ENCODE data around the gene OR2W1. TPM values are rescaled to one million over a fixed set of nuclear protein-coding genes. Genes with fewer than 3 reads are reported as not detected.

Gene OR2W1, protein sequence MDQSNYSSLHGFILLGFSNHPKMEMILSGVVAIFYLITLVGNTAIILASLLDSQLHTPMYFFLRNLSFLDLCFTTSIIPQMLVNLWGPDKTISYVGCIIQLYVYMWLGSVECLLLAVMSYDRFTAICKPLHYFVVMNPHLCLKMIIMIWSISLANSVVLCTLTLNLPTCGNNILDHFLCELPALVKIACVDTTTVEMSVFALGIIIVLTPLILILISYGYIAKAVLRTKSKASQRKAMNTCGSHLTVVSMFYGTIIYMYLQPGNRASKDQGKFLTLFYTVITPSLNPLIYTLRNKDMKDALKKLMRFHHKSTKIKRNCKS
- not detected for total RNA-seq

DNA sequence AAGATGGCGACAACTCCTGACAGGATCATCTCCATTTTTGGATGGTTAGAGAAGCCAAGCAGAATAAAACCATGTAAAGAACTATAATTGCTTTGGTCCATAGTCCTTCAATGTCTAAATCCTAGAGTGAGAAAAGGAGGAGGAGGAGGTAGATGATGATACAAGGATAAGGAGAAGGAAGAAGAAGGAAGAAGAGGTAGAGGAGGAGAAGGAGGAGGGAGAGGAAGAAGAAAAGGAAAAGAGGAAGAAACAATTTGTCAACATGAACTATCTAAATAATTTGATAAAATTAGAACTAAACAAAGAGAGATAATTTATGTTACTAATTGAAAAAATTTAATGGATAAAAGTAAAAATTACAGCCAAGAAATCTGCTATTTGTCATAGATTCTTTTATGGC is at the start of gene OR2W1:
OR2W1 (minus strand) TSS at position 101 of the 400 bp plus-strand sequence; CDS start at position 101, 0 bp downstream.
- Histone ChIP-seq H3K36me3 (no peaks in the 10 kb centered on the region), H3K4me1 (no peaks in the 10 kb centered on the region), H3K9me3 (no peaks in the 10 kb centered on the region), H3K27me3 (no peaks in the 10 kb centered on the region), H3K4me3 (replicated peaks in 1 of 3) (no peak within 1 kb of the TSS), H3K27ac (no peak within 1 kb of the TSS)
- WGBS, 2 donors, result 74 to 77% methylated on average over 1 of the region's 1 CpG
- DNase-seq, result no peak
- intact Hi-C loops (cut with DNase I), result no loop called here
- TF ChIP-seq, protein P1, sequence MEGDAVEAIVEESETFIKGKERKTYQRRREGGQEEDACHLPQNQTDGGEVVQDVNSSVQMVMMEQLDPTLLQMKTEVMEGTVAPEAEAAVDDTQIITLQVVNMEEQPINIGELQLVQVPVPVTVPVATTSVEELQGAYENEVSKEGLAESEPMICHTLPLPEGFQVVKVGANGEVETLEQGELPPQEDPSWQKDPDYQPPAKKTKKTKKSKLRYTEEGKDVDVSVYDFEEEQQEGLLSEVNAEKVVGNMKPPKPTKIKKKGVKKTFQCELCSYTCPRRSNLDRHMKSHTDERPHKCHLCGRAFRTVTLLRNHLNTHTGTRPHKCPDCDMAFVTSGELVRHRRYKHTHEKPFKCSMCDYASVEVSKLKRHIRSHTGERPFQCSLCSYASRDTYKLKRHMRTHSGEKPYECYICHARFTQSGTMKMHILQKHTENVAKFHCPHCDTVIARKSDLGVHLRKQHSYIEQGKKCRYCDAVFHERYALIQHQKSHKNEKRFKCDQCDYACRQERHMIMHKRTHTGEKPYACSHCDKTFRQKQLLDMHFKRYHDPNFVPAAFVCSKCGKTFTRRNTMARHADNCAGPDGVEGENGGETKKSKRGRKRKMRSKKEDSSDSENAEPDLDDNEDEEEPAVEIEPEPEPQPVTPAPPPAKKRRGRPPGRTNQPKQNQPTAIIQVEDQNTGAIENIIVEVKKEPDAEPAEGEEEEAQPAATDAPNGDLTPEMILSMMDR (IDR thresholded peaks at IDR 0.05), result no peak
- no peak for TF ChIP-seq POLR2A (IDR thresholded peaks at IDR 0.05)

- intact Hi-C loops (cut with DNase I), result no loop called here
- H3K9me3 ChIP-seq, result no peaks in the 10 kb centered on the region
- no peak overlapping the region for H3K27ac ChIP-seq
- TF ChIP-seq, protein P1 (IDR thresholded peaks at IDR 0.05), result no peak
- TF ChIP-seq POLR2A (IDR thresholded peaks at IDR 0.05), result no peak
- 89 to 94% methylated on average over 3 of the region's 3 CpGs for WGBS, 2 donors
- no peaks in the 10 kb centered on the region for H3K4me1 ChIP-seq
- H3K27me3 ChIP-seq, result no peaks in the 10 kb centered on the region
- H3K4me3 ChIP-seq (replicated peaks in 1 of 3), result no peak overlapping the region
- H3K36me3 ChIP-seq, result no peaks in the 10 kb centered on the region
- no peak for DNase-seq
These were observed 48.0 kb upstream of the OR2W1 start for GRCh38 chr6:29092957-29093356.

- H3K4me1 ChIP-seq, result no peaks in the 10 kb centered on the region
- H3K27ac ChIP-seq, result no peak within 1 kb of the TSS
- no peaks in the 10 kb centered on the region for H3K36me3 ChIP-seq
- WGBS, 2 donors, result 89 to 92% methylated on average over 1 of the region's 1 CpG
- H3K4me3 ChIP-seq (replicated peaks in 1 of 3), result no peak within 1 kb of the TSS
- no peaks in the 10 kb centered on the region for H3K27me3 ChIP-seq
- no peak for TF ChIP-seq POLR2A (IDR thresholded peaks at IDR 0.05)
- TF ChIP-seq, protein P1 (IDR thresholded peaks at IDR 0.05), result no peak
- no peaks in the 10 kb centered on the region for H3K9me3 ChIP-seq
- no peak for DNase-seq
- intact Hi-C loops (cut with DNase I), result no loop called here
These were observed 42.2 kb upstream of the OR2W1 start, which contains the start of gene OR2B3 for GRCh38 chr6:29087213-29087612. OR2B3 (minus strand) TSS chr6:29087313; CDS start chr6:29087248, 65 bp downstream.

- 87 to 93% methylated on average over 14 to 15 of the region's 15 CpGs for WGBS, 2 donors
- Histone ChIP-seq H3K27me3 (no peaks in the 10 kb centered on the region), H3K9me3 (no peaks in the 10 kb centered on the region), H3K4me1 (no peaks in the 10 kb centered on the region), H3K36me3 (no peaks in the 10 kb centered on the region), H3K4me3 (replicated peaks in 1 of 3) (no peak overlapping the region), H3K27ac (no peak overlapping the region)
- intact Hi-C loops (cut with DNase I), result no loop called here
- no peak for DNase-seq
- TF ChIP-seq, protein P1 (IDR thresholded peaks at IDR 0.05), result no peak
- no peak for TF ChIP-seq POLR2A (IDR thresholded peaks at IDR 0.05)
These were observed 37.5 kb upstream of the OR2W1 start for GRCh38 chr6:29082457-29082856.

DNA sequence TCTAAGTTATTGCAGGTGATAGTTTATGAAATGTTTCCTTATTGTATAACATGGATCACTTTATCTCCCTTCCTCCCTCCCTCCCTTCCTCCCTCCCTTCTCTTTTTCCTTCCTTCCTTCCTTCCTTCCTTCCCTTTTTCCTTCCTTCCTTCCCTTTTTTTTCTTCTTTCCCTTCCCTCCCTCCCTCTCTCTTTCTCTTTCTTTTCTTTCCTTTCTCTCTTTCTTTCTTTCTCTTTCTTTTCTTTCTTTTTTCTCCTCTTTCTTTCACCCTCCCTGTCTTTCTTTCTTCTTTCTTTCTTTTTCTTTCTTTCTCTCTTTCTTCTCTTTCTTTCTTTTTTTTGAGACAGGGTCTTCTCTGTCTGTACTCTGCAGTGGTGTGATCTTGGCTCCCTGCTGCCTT is 36.3 kb upstream of the OR2W1 start:
- no peaks in the 10 kb centered on the region for H3K4me1 ChIP-seq
- H3K27ac ChIP-seq, result no peak overlapping the region
- no peak for TF ChIP-seq POLR2A (IDR thresholded peaks at IDR 0.05)
- TF ChIP-seq, protein P1 (IDR thresholded peaks at IDR 0.05), result no peak
- no peaks in the 10 kb centered on the region for H3K27me3 ChIP-seq
- no peak overlapping the region for H3K4me3 ChIP-seq (replicated peaks in 1 of 3)
- no peak for DNase-seq
- H3K36me3 ChIP-seq, result no peaks in the 10 kb centered on the region
- no peaks in the 10 kb centered on the region for H3K9me3 ChIP-seq
- intact Hi-C loops (cut with DNase I), result no loop called here
